Peyer's patch (tissue), 4 donors: ENCODE data around the gene GSTT2B.
"Not testable (repeated sequence)": the region's sequence is repeated elsewhere in the genome, so short reads cannot be mapped to it uniquely, and the experiment has no call there.

Source experiments
- POLR2A ChIP-seq, 2 donors: fragments of 450-650 bp; IDR thresholded peaks; one replicate each; pipeline ENCODE4 v1.5.1; 2017; ENCODE audit warnings: antibody characterized with exemption in 2 of 2, mild to moderate bottlenecking in 2 of 2, moderate library complexity in 2 of 2
- TF ChIP-seq, protein P1 (sequence below), 6 experiments: fragments of 450-650 bp in 4 of 6; fragments of 200-600 bp in 2 of 6; sonication (generic) in 1 of 6; IDR thresholded peaks; one replicate each; pipeline ENCODE4 v1.5.1; 2017 to 2019; ENCODE audit warnings: antibody characterized with exemption in 6 of 6, mild to moderate bottlenecking in 3 of 6, moderate library complexity in 1 of 6

DNA sequence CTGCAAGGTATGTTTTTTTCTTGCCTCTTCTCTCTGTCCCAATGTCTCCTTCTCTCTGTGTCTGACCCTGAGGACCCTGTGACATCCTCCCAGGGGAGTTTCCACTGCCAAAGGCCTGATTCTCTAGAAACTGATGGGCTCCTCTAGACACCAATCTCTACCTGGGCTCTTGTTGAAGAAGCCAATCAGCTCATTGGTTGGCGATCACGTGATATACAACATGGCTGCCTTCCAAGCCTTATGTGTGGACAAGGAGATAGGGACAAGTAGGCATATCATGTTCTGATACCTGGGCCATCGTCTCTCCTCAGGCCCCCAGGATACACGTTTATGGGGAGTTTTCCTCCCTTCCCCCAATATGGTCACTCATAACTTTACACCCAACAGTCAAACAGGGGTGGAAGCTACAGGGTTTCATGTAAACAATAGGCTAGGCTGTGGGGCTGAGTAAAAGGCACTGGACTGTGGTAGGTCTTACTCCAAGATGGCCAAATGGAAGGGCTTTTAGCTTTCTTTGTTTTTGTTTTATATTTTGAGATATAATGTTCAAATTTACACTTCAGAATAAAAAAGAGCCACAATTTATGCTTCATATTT lies 32.7 kb upstream of the GSTT2B start:
- TF ChIP-seq POLR2A (IDR thresholded peaks at IDR 0.05) = not testable (repeated sequence)
- TF ChIP-seq, protein P1, sequence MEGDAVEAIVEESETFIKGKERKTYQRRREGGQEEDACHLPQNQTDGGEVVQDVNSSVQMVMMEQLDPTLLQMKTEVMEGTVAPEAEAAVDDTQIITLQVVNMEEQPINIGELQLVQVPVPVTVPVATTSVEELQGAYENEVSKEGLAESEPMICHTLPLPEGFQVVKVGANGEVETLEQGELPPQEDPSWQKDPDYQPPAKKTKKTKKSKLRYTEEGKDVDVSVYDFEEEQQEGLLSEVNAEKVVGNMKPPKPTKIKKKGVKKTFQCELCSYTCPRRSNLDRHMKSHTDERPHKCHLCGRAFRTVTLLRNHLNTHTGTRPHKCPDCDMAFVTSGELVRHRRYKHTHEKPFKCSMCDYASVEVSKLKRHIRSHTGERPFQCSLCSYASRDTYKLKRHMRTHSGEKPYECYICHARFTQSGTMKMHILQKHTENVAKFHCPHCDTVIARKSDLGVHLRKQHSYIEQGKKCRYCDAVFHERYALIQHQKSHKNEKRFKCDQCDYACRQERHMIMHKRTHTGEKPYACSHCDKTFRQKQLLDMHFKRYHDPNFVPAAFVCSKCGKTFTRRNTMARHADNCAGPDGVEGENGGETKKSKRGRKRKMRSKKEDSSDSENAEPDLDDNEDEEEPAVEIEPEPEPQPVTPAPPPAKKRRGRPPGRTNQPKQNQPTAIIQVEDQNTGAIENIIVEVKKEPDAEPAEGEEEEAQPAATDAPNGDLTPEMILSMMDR (IDR thresholded peaks at IDR 0.05) = not testable (repeated sequence)
